ENCODE results near the gene MRGPRD.

DNA sequence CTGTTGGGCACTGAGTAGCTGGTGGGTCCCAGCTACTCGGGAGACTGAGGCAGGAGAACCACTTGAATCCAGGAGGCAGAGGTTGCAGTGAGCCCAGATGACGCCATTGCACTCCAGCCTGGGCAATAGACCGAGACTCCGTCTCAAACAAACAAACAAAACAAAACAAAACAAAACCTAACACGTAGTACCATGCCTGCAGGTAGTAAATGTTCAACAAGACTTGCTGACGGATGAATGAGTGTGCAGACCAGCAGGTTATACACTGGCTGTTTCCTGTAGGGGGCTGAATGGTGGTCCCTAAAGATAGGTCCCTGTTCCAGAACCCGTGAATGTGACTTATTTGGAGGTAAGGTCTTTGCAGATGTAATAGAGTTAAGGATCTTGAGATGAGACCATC, 12.8 kb upstream of the MRGPRD start:
- TF ChIP-seq BCL6 (CRISPR knock-in tag; IDR thresholded peaks at IDR 0.05), result no peak
- TF ChIP-seq, protein P1, sequence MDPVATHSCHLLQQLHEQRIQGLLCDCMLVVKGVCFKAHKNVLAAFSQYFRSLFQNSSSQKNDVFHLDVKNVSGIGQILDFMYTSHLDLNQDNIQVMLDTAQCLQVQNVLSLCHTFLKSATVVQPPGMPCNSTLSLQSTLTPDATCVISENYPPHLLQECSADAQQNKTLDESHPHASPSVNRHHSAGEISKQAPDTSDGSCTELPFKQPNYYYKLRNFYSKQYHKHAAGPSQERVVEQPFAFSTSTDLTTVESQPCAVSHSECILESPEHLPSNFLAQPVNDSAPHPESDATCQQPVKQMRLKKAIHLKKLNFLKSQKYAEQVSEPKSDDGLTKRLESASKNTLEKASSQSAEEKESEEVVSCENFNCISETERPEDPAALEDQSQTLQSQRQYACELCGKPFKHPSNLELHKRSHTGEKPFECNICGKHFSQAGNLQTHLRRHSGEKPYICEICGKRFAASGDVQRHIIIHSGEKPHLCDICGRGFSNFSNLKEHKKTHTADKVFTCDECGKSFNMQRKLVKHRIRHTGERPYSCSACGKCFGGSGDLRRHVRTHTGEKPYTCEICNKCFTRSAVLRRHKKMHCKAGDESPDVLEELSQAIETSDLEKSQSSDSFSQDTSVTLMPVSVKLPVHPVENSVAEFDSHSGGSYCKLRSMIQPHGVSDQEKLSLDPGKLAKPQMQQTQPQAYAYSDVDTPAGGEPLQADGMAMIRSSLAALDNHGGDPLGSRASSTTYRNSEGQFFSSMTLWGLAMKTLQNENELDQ (CRISPR knock-in tag; IDR thresholded peaks at IDR 0.05; ENCODE audit: borderline replicate concordance), result no peak
- no peak for TF ChIP-seq CBFB (CRISPR knock-in tag; IDR thresholded peaks at IDR 0.05)
- TF ChIP-seq, protein P2, sequence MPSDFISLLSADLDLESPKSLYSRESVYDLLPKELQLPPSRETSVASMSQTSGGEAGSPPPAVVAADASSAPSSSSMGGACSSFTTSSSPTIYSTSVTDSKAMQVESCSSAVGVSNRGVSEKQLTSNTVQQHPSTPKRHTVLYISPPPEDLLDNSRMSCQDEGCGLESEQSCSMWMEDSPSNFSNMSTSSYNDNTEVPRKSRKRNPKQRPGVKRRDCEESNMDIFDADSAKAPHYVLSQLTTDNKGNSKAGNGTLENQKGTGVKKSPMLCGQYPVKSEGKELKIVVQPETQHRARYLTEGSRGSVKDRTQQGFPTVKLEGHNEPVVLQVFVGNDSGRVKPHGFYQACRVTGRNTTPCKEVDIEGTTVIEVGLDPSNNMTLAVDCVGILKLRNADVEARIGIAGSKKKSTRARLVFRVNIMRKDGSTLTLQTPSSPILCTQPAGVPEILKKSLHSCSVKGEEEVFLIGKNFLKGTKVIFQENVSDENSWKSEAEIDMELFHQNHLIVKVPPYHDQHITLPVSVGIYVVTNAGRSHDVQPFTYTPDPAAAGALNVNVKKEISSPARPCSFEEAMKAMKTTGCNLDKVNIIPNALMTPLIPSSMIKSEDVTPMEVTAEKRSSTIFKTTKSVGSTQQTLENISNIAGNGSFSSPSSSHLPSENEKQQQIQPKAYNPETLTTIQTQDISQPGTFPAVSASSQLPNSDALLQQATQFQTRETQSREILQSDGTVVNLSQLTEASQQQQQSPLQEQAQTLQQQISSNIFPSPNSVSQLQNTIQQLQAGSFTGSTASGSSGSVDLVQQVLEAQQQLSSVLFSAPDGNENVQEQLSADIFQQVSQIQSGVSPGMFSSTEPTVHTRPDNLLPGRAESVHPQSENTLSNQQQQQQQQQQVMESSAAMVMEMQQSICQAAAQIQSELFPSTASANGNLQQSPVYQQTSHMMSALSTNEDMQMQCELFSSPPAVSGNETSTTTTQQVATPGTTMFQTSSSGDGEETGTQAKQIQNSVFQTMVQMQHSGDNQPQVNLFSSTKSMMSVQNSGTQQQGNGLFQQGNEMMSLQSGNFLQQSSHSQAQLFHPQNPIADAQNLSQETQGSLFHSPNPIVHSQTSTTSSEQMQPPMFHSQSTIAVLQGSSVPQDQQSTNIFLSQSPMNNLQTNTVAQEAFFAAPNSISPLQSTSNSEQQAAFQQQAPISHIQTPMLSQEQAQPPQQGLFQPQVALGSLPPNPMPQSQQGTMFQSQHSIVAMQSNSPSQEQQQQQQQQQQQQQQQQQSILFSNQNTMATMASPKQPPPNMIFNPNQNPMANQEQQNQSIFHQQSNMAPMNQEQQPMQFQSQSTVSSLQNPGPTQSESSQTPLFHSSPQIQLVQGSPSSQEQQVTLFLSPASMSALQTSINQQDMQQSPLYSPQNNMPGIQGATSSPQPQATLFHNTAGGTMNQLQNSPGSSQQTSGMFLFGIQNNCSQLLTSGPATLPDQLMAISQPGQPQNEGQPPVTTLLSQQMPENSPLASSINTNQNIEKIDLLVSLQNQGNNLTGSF (CRISPR knock-in tag; IDR thresholded peaks at IDR 0.05), result no peak

Data from HepG2 (cell line).